ENCODE measurements around the gene TIMP3.
"Not testable (repeated sequence)": the region's sequence is repeated elsewhere in the genome, so short reads cannot be mapped to it uniquely, and the experiment has no call there.

Gene TIMP3

GRCh38 chr22:32850591-32851517 is 49.3 kb downstream of the TIMP3 start:
- DNase-seq (ENCODE audit: low read depth in 1 of 2, low spot score in 1 of 2), result no peak

- DNase-seq (ENCODE audit: low read depth in 1 of 2, low spot score in 1 of 2), result no peak
Measured at GRCh38 chr22:32852395-32853251, 51.1 kb downstream of the TIMP3 start.

GRCh38 chr22:32853662-32854061 is 52.2 kb downstream of the TIMP3 start:
- no peak for DNase-seq (ENCODE audit: low read depth in 1 of 2, low spot score in 1 of 2)

- no peak for DNase-seq (ENCODE audit: low read depth in 1 of 2, low spot score in 1 of 2)
Measured at GRCh38 chr22:32854351-32854804, 52.9 kb downstream of the TIMP3 start.

- no peak for DNase-seq (ENCODE audit: low read depth in 1 of 2, low spot score in 1 of 2)
Measured at GRCh38 chr22:32855045-32855756, 53.7 kb downstream of the TIMP3 start.

GRCh38 chr22:32858121-32858703 is 56.7 kb downstream of the TIMP3 start:
- DNase-seq (ENCODE audit: low read depth in 1 of 2, low spot score in 1 of 2), result no peak

- no peak for DNase-seq (ENCODE audit: low read depth in 1 of 2, low spot score in 1 of 2)
Measured at GRCh38 chr22:32858957-32859356, 57.5 kb downstream of the TIMP3 start.

GRCh38 chr22:32859743-32860142 is 58.2 kb downstream of the TIMP3 start:
- DNase-seq (ENCODE audit: low read depth in 1 of 2, low spot score in 1 of 2), result no peak

GRCh38 chr22:32861330-32861729 is 59.8 kb downstream of the TIMP3 start:
- no peak for DNase-seq (ENCODE audit: low read depth in 1 of 2, low spot score in 1 of 2)

GRCh38 chr22:32862083-32862482 is 60.6 kb downstream of the TIMP3 start:
- DNase-seq (ENCODE audit: low read depth in 1 of 2, low spot score in 1 of 2), result no peak

GRCh38 chr22:32862936-32863661 is 61.6 kb downstream of the TIMP3 start:
- no peak for DNase-seq (ENCODE audit: low read depth in 1 of 2, low spot score in 1 of 2)

GRCh38 chr22:32864041-32864440 is 62.5 kb downstream of the TIMP3 start:
- no peak for DNase-seq (ENCODE audit: low read depth in 1 of 2, low spot score in 1 of 2)

- DNase-seq (ENCODE audit: low read depth in 1 of 2, low spot score in 1 of 2), result no peak
Measured at GRCh38 chr22:32864596-32864995, 63.1 kb downstream of the TIMP3 start.

- no peak for DNase-seq (ENCODE audit: low read depth in 1 of 2, low spot score in 1 of 2)
Measured at GRCh38 chr22:32866953-32867352, 65.4 kb downstream of the TIMP3 start.

- no peak for DNase-seq (ENCODE audit: low read depth in 1 of 2, low spot score in 1 of 2)
Measured at GRCh38 chr22:32868946-32869345, 67.4 kb downstream of the TIMP3 start.

GRCh38 chr22:32870474-32870873 is 69.0 kb downstream of the TIMP3 start:
- DNase-seq (ENCODE audit: low read depth in 1 of 2, low spot score in 1 of 2), result no peak

- not testable (repeated sequence) for DNase-seq (ENCODE audit: low read depth in 1 of 2, low spot score in 1 of 2)
Measured at GRCh38 chr22:32873604-32874003, 72.1 kb downstream of the TIMP3 start.

- DNase-seq (ENCODE audit: low read depth in 1 of 2, low spot score in 1 of 2), result no peak
Measured at GRCh38 chr22:32874385-32874784, 72.9 kb downstream of the TIMP3 start.

GRCh38 chr22:32874976-32875375 is 73.5 kb downstream of the TIMP3 start:
- DNase-seq (ENCODE audit: low read depth in 1 of 2, low spot score in 1 of 2), result no peak

GRCh38 chr22:32876516-32876915 is 75.0 kb downstream of the TIMP3 start:
- no peak for DNase-seq (ENCODE audit: low read depth in 1 of 2, low spot score in 1 of 2)
